UCSD-AML1 (cell line): ENCODE results near the gene CCDC138.

Experiments used
- DNase-seq: peaks from one replicate; lab custom pipeline; 2025; ENCODE audit not compliant: unreplicated experiment; lab: John Stamatoyannopoulos, UW

The CCDC138 gene

DNA sequence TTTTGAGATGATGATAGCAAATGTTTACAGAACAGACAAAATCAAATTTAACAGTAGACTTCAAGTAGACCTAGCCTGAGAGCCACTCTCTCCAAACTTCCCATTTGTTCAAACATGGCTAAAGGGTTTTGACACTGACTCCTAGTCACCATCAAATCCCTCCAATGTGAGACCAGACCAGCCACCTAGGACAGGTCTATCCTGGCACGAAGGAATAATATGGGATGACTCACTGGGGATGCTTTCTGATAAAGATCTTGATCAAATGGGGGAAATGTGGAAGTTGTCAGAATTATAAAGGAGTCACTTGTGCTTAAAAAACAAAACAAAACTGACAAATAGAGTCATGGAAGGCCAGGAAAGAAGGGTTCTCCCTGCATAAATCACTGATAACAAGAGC is 106.7 kb downstream of the CCDC138 start:
- DNase-seq, result no peak

DNA sequence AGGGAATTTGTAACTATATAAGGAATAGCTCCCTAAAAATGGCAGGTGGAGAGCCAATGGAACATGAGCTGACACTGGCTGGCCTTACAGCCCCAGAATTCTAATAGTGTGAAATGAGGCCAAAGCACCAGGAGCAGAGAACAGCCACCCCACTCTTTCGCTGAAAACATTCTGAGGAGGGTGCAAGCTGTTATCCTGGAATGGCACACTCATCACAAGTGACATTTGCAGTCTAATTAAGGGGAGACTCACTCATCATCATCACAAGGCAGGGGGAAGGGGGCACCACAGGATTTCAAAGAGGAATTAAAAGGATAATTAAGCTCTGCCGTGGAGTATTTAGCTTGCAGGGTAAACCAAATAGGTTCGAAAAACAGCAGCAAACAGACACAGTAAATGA is 108.2 kb downstream of the CCDC138 start:
- no peak for DNase-seq

DNA sequence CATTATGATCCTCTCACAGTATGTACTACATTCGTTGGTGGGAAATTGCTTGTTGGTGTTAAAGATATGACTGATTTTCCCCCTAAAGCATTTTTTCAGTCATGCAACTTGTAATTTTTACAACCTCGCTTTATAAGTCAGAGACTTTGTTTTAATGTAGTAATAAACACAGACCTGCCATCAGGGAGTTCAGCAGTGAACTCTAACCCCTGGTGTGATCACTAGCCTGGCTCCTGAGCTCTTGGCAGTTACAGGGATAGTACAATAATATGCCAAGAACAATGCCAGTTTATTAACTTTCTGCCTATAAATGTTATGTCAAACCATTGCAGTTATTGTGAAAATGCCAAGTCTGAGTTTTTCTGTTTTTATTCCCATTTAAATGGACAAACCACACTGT is 108.6 kb downstream of the CCDC138 start:
- DNase-seq, result no peak

DNA sequence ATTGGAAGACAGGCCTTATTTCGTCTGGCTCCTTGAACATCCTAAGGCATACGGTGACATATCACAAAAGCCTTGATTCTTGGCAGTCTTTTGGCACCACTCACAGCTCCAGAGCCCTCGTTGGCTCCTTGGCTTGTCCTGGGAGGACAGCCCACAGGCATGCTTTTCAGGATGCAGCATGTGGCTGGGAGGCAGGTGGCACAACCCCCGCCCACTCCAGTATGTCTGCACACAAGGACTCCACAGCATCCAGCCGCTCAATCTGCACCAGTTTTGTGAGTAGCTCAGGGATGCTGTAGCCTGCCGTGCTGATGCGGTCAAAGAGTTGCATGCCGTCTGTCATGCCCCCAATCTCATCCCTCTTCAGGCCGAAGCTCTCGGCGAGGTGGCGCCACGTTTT is 110.2 kb downstream of the CCDC138 start:
- no peak for DNase-seq

DNA sequence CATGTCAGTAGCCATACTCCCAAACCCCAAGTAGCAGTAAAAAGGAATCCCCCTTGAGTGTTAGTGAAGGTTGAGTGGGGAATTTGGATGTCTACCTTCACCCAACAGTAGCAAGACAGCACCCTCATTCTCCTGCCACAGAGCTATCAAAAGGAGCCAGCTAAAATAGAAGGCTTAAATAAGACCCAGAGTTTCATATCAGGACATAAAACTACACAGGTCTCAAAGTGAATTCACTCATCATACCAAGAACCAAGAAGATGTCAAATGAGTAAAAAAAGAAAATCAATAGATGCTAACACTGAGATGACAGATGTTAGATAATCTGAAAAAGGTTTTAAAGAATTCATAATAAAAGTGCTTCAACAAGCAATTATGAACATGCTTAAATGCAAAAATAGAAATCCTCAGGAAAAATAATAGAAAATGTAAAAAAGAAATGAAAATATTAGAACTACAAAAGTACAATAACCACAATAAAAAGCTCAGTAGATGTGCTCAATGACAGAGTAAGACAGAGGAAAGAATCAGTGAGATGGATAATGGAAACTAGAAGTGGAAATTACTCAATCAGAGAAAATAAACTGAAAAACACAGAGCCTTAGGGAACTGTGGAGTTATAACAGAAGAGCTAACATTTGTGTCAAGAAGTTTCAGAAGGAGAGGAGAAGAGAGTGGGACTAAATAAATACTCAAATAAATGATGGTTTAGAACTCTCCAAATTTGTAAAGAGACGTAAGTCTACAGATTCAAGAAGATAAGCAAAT is 111.9 kb downstream of the CCDC138 start:
- DNase-seq, result no peak

DNA sequence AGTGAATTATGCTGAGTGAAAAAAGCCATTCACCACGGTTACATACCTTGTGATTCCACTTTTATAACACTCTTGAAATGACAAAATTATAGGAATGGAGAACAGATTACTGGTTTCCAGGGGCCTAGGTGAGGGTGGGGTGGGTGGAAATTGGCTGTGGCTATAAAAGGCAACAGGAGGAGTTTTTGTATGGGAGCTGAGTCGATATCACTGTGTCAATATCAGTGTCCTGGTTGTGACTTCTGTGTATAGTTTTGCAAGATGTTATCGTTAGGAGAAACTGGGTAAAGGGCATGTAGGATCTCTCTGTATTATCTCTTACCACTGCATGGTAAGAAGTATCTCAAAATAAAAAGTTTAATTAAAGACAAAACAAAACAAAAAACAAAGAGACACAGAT is 118.1 kb downstream of the CCDC138 start:
- no peak for DNase-seq

DNA sequence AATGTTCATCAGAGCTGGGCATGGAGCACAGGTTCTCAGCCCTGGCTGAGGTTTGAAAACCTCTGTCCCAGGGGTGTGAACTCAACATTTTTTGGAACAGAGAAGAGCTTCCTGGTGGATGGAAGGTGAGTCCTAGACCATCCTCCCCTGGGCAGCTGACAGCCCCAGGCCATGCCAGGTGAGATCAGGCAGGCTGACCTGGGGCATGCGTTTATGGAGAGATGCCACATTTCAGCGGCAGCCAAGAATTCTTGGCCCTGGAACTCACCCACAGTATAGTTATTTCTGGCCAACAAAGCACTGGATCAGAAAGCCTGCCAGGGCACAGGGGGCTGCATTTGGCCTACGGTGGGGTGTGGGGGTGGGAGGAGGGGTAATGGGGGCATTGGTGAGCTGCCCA is 118.6 kb downstream of the CCDC138 start:
- DNase-seq, result no peak

DNA sequence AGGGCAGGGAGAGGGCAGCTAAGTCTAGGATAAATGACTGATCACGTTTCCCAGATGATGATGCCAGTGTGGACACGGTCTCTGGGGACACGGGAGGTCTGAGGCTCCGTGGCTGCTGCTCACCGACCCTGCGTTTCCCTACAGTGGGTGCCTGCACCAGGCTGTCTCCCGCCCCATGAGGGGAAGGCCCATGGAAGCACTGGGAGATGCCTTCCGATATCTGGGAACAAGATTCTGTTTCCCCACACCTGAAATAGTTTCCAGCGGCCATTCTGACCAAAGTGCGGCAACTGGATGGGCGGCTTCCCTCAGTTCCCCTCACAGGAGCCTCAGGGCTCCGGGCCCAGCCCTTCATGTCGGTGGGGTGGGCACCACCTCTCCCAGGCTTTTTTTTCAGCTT is 119.3 kb downstream of the CCDC138 start:
- DNase-seq, result no peak

DNA sequence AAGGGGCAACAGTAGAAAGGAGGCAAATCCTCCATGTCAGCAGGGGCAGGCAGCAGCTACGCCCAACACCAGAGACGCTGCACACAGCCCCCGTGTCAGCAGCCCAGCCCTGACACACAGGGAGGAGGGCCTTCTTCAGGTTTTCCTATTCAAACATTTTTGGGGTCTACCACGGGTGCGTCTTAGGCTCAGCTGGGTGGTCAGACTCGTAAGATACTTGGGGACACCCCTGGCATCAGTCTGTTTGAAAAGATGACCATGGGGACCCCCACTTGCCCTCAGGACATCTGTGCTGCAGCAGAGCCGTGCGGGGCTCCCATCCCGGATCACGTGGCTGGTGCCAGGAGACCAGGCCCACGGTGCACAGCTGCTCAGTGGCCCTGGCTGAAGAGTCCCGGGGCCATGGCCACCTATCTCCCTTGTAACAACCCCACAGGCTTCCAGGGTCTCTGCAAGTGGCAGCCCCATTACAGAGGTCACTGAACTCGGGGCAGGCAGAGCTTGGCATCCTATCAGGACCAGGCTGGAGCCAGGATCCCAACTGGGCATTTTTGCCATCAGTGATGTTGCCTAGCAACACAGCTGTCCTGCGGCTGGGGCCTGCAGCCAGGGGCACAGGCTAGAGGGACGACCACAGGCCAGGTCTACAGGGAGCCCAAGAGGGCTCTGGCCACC is 120.0 kb downstream of the CCDC138 start:
- DNase-seq, result no peak

DNA sequence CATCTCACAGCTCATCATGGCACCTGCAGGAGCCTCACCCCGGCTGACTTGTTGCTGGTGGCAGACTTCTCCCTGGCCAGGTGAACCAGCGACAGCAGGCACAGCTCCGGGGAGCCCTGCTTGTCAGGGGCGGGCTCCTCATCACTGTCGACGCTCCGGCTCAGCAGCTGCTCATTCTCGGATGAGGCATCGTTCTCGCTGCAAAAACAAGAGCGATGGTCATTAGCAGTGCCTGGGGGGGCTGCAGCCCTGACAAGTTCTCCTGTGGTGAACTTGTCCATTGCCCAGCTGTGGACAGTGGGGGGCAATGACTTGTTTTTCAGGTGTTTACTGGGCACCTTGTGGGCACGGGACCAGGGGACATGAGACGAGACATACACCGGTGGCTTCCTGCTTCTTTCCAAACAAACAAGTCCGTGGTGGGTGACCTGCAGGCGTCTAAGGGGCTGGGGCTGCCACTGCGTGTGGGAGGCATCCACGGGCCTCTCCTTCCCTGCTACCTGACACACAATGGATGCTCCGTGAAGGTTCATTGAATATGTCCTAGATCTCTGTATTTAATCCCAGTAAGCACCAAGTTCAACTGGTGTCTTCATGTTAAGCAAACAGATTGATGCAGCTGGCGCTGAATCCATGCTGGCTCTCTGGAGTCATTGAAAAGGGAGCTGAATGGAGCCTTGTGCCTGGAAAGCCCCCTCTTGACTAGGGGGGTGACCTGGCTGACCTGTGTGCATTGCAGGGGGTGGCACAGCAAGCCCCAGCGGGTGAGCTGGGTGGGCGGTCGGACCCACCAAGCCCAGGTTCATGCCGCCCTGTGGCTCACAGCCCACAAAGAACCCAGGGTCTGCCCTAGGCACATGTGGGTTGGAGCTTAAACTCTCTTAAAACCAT is 121.5 kb downstream of the CCDC138 start:
- DNase-seq, result no peak

DNA sequence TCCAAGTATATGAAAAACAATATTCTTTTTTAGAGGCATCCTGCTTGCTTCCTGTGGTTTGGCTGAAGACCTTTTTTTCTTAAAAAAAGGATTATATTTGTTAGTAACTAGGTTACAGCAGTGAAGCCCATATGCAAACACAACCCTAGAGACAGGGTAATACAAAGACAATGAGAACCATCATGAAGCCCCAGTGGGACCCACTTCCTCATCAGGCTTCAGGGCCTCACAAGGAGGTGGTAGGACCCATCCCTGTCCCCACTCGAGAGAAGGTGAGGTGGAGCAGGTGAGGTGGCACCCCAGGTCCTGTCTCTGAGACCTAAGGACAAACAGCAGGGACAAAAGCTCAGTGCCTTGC is 122.1 kb downstream of the CCDC138 start:
- no peak for DNase-seq

DNA sequence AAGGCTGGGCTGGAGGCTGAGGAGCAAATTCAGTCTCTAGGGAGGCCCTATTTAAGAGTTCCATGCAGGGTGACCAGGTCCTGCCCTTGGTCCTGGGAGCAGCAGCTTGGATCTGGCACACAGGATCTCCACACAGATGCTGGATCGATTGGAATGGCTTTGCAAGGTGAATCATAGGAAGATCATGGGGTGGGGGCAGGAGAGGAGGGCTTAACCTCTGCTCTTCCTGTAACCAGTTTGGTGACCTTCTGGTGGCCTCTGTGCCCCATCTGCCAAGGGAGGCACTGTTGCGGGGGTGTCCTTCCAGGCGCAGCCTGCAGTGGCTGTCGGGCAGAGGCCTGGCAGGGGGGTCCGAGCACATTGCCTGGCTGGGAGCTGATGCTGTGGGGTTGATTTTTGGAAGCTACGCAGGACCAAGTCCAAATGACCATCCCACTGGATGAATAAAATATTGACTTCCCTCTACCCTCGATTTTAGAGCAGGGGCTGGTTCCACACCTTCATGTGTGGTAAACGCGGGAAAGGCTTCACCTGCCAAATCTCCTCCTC is 122.8 kb downstream of the CCDC138 start:
- DNase-seq, result no peak

DNA sequence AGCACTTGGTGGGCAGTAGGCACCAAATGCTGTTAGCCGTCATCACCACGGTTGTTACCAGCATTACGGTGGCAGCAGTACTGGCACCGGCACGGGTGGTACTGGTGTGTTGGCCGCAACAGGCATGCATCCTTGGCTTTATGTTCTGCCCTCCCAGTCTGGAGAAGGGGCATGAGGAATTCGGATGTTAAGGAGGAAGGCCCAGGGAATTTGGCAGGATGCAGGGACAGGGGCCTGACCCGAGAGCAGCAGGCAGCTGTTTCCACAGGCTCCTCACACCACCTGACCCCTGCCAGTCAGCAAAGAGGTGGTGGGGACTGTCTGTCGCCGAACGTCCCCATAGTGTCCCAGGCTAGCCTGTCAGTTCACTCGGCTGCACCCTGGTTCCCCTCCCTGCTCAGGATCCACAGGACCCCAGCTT is 123.5 kb downstream of the CCDC138 start:
- no peak for DNase-seq

DNA sequence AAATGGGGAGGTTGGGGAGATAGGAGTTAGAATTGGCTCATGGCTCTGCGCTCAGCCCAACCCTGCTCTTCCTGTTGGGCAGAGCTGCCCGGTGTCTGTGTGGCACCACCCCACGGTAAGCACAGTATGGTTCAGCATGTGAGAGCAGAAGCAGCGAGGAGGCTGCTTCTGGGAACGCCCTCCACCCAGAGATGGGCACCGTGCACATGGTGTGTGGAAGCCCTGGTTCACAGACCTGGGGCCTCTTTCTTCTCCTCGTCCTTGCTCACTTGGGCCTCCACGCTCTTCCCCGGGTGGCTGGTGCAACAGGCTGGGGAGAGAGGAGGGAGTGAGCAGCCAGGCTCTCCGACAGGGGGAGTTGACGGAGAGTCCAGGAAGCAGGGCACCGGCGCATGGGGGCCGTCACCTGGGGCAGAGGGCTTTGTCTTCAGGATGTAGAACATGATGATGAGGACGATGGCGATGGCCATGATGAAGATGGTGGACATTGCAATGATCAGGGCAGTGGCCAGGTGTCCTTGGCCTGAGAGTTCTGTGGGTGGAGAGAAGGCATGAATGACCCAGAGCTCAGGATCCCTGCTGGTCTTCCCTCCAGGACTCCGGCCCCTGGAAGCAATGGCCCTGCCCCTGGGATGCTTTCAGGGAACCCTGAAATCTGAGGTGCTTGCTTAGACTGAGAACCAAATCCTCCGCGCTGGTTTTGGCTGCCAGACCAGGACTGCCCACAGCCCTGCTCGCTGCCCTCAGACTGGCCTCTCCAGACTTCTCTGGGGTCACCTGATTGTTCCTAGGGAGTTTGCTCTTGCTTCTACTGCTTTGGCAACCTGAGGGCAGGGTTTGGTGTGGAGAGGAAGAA is 124.2 kb downstream of the CCDC138 start:
- DNase-seq, result no peak

DNA sequence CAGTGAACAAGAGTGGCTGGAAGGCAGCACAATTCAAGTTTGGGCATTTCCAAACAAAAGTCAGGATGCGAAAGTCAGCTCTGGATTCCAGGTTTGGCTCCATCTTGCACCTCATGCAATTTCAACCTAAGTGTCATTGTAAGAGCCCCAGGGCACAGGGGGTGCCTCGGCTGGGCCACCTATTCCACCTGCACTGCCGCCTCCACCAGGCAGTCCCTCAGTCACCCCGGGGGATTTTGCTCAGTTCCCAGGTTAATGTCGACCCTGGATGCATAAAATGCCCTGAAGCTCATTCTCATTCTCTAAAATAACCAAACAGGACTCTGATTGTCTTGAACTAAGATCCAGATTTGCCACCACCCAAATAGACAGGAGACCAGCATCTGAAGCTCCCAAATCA is 124.8 kb downstream of the CCDC138 start:
- no peak for DNase-seq

DNA sequence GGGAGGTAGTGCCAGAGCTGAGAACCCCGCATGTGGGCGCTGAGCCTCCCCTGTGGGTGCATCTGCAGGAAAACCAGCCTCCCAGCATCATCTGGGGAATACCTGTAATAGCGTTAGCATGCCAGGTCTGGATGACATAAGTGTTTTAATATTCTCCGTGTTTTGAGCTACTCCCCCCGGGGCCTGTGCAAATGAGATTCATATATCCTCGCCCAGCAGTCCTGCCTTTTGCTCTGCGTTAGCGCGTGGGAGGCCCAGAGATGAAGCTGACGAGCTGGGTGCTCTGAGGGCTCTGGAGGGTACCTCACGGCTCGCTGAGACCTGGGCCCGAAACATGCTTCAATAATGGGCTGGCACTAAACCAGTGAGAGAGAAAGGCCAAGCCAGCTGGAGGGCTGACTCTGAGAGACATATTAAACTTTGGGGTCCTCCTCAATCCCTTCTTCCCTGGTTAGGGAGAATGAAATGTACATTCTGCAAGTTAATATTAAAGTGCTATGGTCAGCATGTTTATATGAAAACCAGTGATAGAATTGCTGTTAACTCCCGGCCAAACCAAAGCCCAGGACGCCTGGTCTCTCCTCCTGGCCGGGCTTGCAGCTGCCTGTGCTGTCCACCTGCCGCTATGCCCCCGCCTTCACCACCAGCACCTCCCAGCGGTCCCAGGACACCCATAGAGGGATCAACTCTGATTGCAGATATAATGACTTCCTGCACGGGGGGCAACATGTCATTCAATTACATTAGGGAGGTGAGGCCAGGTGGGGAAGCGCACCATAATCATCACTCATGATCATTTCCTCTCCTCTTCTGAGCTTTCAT is 125.4 kb downstream of the CCDC138 start:
- DNase-seq, result no peak

DNA sequence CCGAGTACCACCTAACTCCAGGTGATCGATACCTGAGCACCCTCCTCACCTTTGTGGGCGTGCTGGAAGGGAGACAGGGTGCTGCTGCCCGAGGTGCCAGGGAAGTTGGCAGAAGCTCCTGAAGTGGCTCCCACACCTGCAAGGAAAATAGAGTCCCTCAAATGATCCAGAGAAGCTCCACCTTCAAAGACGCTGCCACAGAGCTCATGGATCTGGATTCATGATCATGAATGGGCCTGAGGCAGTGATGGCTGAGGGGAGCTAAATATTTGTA is 126.0 kb downstream of the CCDC138 start:
- no peak for DNase-seq

DNA sequence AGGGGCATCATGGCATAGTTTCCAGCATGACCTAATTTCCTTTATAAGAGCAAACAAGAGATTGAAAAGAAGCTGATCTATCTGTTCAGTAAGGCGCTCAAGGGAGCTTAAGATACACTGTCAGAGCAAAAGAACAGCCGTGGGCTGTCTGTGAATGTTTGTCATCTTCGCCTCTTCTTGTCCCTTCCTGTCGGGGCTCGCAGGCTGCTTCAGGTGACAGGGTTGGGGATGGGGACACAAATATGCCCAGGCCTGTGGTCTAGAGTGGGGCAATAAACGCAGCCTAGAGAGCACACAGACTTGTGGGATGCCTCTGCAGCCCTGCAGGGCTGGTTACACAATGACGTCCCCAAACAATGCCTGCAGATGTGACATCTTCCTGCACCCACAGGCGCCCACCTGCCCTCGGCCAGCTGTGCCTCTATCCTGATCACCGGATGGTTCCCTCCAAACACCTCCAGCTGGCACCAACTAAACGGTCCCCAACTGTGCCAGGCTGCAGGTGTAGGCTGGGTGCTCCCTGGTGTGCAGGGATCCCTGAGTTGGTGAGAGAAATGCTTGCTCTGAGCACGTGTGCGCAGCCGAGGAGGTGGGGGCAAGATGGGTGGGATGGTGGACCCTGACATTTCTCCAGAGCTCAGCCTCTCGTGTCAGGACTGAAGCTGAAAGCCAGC is 129.7 kb downstream of the CCDC138 start:
- DNase-seq, result no peak

DNA sequence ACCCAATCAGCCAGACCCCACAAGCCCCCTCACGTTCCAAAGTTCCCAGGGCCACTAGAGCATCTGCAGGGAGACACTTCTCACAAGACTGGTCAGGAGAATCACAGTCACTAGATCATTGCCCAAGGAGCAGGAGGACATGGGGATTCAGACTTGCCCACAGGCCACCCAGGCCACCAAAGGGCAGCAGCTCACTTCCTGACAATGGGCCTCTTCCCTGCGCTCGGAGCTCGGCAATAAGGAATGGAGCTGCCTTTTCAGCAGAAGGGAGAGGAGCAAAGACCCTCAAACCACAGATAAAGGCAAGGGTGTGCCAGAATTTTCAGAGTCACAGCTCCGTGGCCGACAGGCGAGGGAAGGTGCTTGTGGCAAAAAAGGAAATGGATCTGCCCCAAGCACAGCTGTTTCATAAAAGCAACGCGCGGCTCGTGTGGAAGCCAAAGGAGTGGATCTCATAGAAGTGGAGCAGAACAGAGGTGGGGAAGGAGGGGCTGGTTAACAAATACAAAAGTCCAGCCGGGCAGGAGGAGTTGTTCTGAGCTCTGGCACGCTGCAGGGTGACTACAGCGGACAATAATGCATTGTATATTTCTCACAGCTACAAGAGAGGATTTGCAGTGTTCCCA is 130.3 kb downstream of the CCDC138 start:
- no peak for DNase-seq
